ENCODE data around the gene SHROOM1. TPM values are rescaled to one million over a fixed set of nuclear protein-coding genes. Genes with fewer than 3 reads are reported as not detected.

Gene SHROOM1
- total and polyA plus RNA-seq, 9 of the 15 experiments (the other 6 are each of a cell fraction or from before 2014, with no cell fraction given) = 0.44 to 26.5 (median 11.9) TPM

DNA sequence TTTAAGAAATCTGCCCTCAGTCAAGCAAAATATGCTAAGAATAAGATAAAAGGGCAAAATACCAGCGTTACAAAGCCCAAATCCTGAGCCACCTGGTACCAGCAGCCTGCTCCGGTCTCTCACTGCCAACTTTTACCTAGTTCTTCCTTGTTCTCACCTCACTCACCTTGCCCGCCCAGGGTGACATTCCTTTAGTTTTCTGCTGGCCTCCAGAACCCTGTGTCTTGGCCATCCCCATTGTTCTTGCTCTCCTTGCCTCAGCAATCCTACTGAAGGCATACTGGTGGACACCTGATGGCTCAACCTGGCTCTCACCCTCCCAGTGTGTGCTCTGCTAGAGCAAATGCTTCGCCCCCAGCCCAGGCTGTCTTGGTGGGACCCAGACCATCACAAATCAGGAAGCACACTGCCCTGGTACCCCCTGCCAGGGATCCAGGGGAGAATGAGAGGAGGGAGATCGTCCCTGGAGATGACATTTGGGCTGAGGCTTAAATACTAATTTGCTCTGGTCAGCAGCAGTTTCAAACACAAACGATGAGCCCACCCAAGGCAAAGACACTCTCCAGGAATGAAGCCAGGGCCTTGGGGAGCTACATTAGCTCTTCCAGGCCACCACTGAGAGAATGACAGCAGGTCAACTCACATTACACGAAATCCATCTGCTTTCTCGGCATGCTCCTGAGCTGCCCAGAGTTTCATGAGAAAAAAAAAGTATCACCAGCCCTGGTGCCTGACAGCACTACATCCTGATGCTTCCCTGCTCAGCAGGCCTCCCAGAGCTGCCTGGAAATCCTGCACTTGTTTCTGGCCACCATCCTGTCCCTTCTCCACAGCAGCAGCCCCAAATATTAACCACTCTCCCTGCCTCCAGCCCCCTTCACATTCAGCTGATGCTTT, 41.2 kb downstream of the SHROOM1 start:
- FAIRE-seq (no peak), DNase-seq (ENCODE audit: extremely low read depth in 1 of 4, low spot score in 3 of 4) (peak in 1 of 4 experiments; percentile 28), ATAC-seq (peak; percentile 31)
- intact Hi-C loops (cut with micrococcal nuclease) = no loop called here
- Histone ChIP-seq H3K9ac (ENCODE audit: insufficient read depth in 1 of 2, low read depth in 2 of 2, low read length in 2 of 2) (peak overlapping the region; percentile 33 to 82; a peak in 1 of 4 replicates), H3K79me2 (ENCODE audit: control insufficient read depth, insufficient read depth, low read length) (no peaks in the 10 kb centered on the region), H3K4me3 (no peak overlapping the region), H3K9me3 (replicated peaks; ENCODE audit: control insufficient read depth, insufficient read depth, low read depth, low read length) (no peaks in the 10 kb centered on the region), H3K4me1 (replicated peaks in 1 of 2; ENCODE audit: control insufficient read depth in 2 of 2, insufficient read depth in 2 of 2, low read length in 2 of 2) (peaks cover 38 to 60% of the 10 kb centered on the region in 2 experiments), H3K4me2 (ENCODE audit: insufficient read depth, low read length) (peak overlapping the region; percentile 51; the same call in 1 of the 2 replicates), H3K27ac (ENCODE audit: extremely low read depth, low read depth, low read length) (peak overlapping the region; percentile 58), H4K20me1 (replicated peaks; ENCODE audit: control insufficient read depth, insufficient read depth, low read length) (no peaks in the 10 kb centered on the region), H3K9me1 (ENCODE audit: control insufficient read depth, insufficient read depth, low read length) (no peaks in the 10 kb centered on the region), H3K36me3 (ENCODE audit: control insufficient read depth, insufficient read depth, low read length) (no peaks in the 10 kb centered on the region), H3K27me3 (ENCODE audit: control insufficient read depth in 2 of 2, insufficient read depth in 2 of 2, low read length in 2 of 2) (no peaks in the 10 kb centered on the region), H2AFZ (ENCODE audit: low read depth, low read length) (peak overlapping the region; percentile 75)
- ChIA-PET POLR2A (interaction anchor here (0.8 to 1.5 kb wide), 6 partner anchors 10 to 51 kb away, joined by 3 to 5 read pairs (median 4); partner anchors contain the start of gene KIF3A), CTCF (ENCODE audit: low intra/inter-chr PET ratio) (interaction anchor here (0.6 kb wide), 1 partner anchor 94 kb away, joined by 4 read pairs; no protein-coding TSS in a partner anchor)
- TF ChIP-seq, protein P1, sequence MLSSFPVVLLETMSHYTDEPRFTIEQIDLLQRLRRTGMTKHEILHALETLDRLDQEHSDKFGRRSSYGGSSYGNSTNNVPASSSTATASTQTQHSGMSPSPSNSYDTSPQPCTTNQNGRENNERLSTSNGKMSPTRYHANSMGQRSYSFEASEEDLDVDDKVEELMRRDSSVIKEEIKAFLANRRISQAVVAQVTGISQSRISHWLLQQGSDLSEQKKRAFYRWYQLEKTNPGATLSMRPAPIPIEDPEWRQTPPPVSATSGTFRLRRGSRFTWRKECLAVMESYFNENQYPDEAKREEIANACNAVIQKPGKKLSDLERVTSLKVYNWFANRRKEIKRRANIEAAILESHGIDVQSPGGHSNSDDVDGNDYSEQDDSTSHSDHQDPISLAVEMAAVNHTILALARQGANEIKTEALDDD (IDR thresholded peaks at IDR 0.05) = no peak
- no peak for TF ChIP-seq ZC3H11A (IDR thresholded peaks at IDR 0.05; ENCODE audit: low read depth, low read length)
- peak in 1 of 2 experiments; percentile 13; a peak in 1 of 4 replicates for TF ChIP-seq NRF1 (conservative IDR thresholded peaks at IDR 0.05 in 1 of 2, IDR thresholded peaks at IDR 0.05 in 1 of 2)
- TF ChIP-seq, protein P2, sequence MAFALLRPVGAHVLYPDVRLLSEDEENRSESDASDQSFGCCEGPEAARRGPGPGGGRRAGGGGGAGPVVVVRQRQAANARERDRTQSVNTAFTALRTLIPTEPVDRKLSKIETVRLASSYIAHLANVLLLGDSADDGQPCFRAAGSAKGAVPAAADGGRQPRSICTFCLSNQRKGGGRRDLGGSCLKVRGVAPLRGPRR (CRISPR knock-in tag; IDR thresholded peaks at IDR 0.05) = no peak
- no peak for TF ChIP-seq NR2C2 (CRISPR knock-in tag; IDR thresholded peaks at IDR 0.05)
- TF ChIP-seq NR2C2 (tag; IDR thresholded peaks at IDR 0.05) = 0 out of 2 replicates have a peak, but pooled peaks have one; percentile 34
- TF ChIP-seq EZH2 (IDR thresholded peaks at IDR 0.05; ENCODE audit: borderline replicate concordance, low read depth, low read length) = no peak
- 0 out of 2 replicates have a peak, but pooled peaks have one; percentile 53 for TF ChIP-seq LARP7 (IDR thresholded peaks at IDR 0.05)
- in situ Hi-C loops (cut with MboI) = loop anchor here (10.0 kb wide), 1 partner anchor 1826 kb away; no protein-coding TSS in a partner anchor
- WGBS (ENCODE audit: insufficient coverage, low coverage, missing lambda C conversion rate) = 37% methylated on average over 8 of the region's 8 CpGs
- BruUV-seq (replicated peaks) = no TSS peak

Data from K562 (cell line).